Fibroblast of lung (primary cell): ENCODE data around the gene CIAO3.

ENCODE experiments used
- EZH2 ChIP-seq: IDR thresholded peaks from 2 replicates; pipeline ENCODE4 v1.5.1; 2012; ENCODE audit warnings: low read length, control low read depth, mild to moderate bottlenecking; ENCODE audit errors: missing control alignments
- TF ChIP-seq, protein P1 (sequence below), 2 donors: IDR thresholded peaks in 1 of 2; conservative IDR thresholded peaks in 1 of 2; 1 replicate in 1 of 2; 2 replicates in 1 of 2; pipeline ENCODE4 v1.5.1; 2011 to 2012; ENCODE audit warnings: low read length in 2 of 2, control low read depth in 1 of 2, inconsistent platforms in 1 of 2, low read depth in 1 of 2, mild to moderate bottlenecking in 1 of 2

DNA sequence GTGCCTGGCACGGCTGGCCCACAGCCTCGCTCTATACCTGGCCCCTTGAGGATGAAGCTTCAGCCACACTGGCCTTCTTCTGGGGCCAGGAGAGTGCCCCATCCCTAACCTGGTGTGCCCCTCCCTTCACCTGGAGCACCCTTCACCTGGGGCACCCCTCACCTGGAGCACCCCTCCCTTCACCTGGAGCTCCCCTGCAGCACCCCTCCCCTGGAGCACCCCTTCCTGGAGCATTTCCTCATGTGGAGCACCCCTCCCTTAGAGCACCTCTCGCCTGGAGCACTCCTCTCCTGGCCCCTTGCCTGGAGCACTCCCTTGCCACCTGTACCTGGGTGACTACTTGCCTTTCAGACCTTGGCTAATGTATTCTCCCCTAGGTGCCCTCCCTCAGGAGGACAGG is 32.8 kb downstream of the CIAO3 start:
- no peak for TF ChIP-seq EZH2
- TF ChIP-seq, protein P1, sequence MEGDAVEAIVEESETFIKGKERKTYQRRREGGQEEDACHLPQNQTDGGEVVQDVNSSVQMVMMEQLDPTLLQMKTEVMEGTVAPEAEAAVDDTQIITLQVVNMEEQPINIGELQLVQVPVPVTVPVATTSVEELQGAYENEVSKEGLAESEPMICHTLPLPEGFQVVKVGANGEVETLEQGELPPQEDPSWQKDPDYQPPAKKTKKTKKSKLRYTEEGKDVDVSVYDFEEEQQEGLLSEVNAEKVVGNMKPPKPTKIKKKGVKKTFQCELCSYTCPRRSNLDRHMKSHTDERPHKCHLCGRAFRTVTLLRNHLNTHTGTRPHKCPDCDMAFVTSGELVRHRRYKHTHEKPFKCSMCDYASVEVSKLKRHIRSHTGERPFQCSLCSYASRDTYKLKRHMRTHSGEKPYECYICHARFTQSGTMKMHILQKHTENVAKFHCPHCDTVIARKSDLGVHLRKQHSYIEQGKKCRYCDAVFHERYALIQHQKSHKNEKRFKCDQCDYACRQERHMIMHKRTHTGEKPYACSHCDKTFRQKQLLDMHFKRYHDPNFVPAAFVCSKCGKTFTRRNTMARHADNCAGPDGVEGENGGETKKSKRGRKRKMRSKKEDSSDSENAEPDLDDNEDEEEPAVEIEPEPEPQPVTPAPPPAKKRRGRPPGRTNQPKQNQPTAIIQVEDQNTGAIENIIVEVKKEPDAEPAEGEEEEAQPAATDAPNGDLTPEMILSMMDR (conservative IDR thresholded peaks at IDR 0.05 in 1 of 2, IDR thresholded peaks at IDR 0.05 in 1 of 2; ENCODE audit: low read depth in 1 of 2, low read length in 2 of 2), result no peak
